T-helper 22 cell (primary cell): ENCODE results near the gene COL4A2.

Experiments
- DNase-seq: peaks from one replicate; pipeline ENCODE4 v3.0.0-alpha.2; 2020; ENCODE audit warnings: low read depth

COL4A2 gene

GRCh38 chr13:110272227-110272626 is 34.9 kb upstream of the COL4A2 start:
- no peak for DNase-seq

- no peak for DNase-seq
These were observed 34.4 kb upstream of the COL4A2 start for GRCh38 chr13:110272651-110273050.

- DNase-seq, result no peak
These were observed 33.8 kb upstream of the COL4A2 start for GRCh38 chr13:110273254-110273653.

- no peak for DNase-seq
These were observed 32.4 kb upstream of the COL4A2 start for GRCh38 chr13:110274687-110275086.

GRCh38 chr13:110275931-110276552 is 31.0 kb upstream of the COL4A2 start:
- no peak for DNase-seq

- DNase-seq, result no peak
These were observed 30.5 kb upstream of the COL4A2 start for GRCh38 chr13:110276553-110276950.

GRCh38 chr13:110277357-110277975 is 29.6 kb upstream of the COL4A2 start:
- DNase-seq, result no peak

- DNase-seq, result no peak
These were observed 28.2 kb upstream of the COL4A2 start for GRCh38 chr13:110278859-110279258.

- no peak for DNase-seq
These were observed 27.4 kb upstream of the COL4A2 start for GRCh38 chr13:110279684-110280083.

- DNase-seq, result no peak
These were observed 26.8 kb upstream of the COL4A2 start for GRCh38 chr13:110280231-110280813.

GRCh38 chr13:110280985-110281688 is 25.9 kb upstream of the COL4A2 start:
- no peak for DNase-seq

GRCh38 chr13:110281736-110282135 is 25.3 kb upstream of the COL4A2 start:
- no peak for DNase-seq

GRCh38 chr13:110282316-110282841 is 24.7 kb upstream of the COL4A2 start:
- no peak for DNase-seq

GRCh38 chr13:110283736-110284517 is 23.2 kb upstream of the COL4A2 start:
- no peak for DNase-seq

- no peak for DNase-seq
These were observed 22.2 kb upstream of the COL4A2 start for GRCh38 chr13:110284779-110285484.

GRCh38 chr13:110285991-110286832 is 20.9 kb upstream of the COL4A2 start:
- no peak for DNase-seq

GRCh38 chr13:110286833-110287819 is 20.0 kb upstream of the COL4A2 start:
- no peak for DNase-seq

GRCh38 chr13:110289174-110289573 is 17.9 kb upstream of the COL4A2 start:
- no peak for DNase-seq

GRCh38 chr13:110289661-110290060 is 17.4 kb upstream of the COL4A2 start:
- DNase-seq, result no peak
